ENCODE results near the gene TTLL3.

GRCh38 chr3:9809239-9809614 lies 835 bp upstream of the TTLL3 start:
- TF ChIP-seq CTCF (IDR thresholded peaks at IDR 0.05) = no peak
- TF ChIP-seq POLR2A (IDR thresholded peaks at IDR 0.05) = no peak
